HCT116 (cell line): Measurements from ENCODE around the gene FAIM2. TPM values are rescaled to one million over a fixed set of nuclear protein-coding genes. Genes with fewer than 3 reads are reported as not detected.

Experiments used
- ATAC-seq: fragments of 200-7000 bp; cut with Tn5 transposase; 2 replicates; pipeline ENCODE4 v1.9.1; 2020; ENCODE audit warnings: mild to moderate bottlenecking, moderate library complexity
- BruUV-seq: library from RNA; stranded (reverse); fragments of 400-500 nt; replicated peaks from 2 replicates; lab custom pipeline; 2021; lab: Mats Ljungman, UMichigan
- CTCF ChIA-PET: fragments of 300-600 bp; sonication (Branson Sonifier 250); formaldehyde crosslinking; loops from one replicate; lab custom pipeline; 2021; ENCODE audit warnings: antibody characterized with exemption; lab: Charles Lee
- POLR2A ChIA-PET: fragments of 300-600, 350-600 bp; sonication (Branson Sonifier 250); formaldehyde crosslinking; loops from one replicate; lab custom pipeline; 2021; ENCODE audit warnings: antibody characterized with exemption; lab: Charles Lee
- RAD21 ChIA-PET, 2 experiments: fragments of 300-600 bp; sonication (Branson Sonifier 250); formaldehyde crosslinking; loops; one replicate each; lab custom pipeline; 2023; ENCODE audit warnings: low total read pairs in 2 of 2; ENCODE audit not compliant: uncharacterized antibody in 2 of 2, unreplicated experiment in 2 of 2, low non-redundant PET in 1 of 2; lab: Charles Lee
- DNase-seq: peaks from one replicate; pipeline ENCODE4 v3.0.0-alpha.2; 2010; ENCODE audit warnings: low read depth, low spot score
- H2AFZ ChIP-seq: fragments of 200-600 bp; shearing (Covaris generic), sonication (generic); 2 replicates; pipeline ENCODE4 v1.6.1; 2017; ENCODE audit warnings: low read depth, mixed run types, mixed read lengths, antibody characterized with exemption, low read length; ENCODE audit not compliant: poor library complexity, severe bottlenecking
- H3K27ac ChIP-seq: 2 replicates; pipeline ENCODE4 v1.5.1; 2012; ENCODE audit warnings: low read depth, low read length
- H3K27me3 ChIP-seq: fragments of 200-600 bp; sonication (generic); 2 replicates; pipeline ENCODE4 v1.6.1; 2016; ENCODE audit warnings: mixed run types, low read length, mixed read lengths; ENCODE audit not compliant: insufficient read depth
- H3K36me3 ChIP-seq, 2 experiments: fragments of 200-500 bp in 1 of 2; fragments of 200-600 bp in 1 of 2; sonication (Bioruptor generic) in 1 of 2; sonication (generic) in 1 of 2; 2 replicates each; pipeline versions ENCODE4 v1.5.1 to v1.6.1; 2014 to 2016; ENCODE audit warnings: low read length in 2 of 2, inconsistent platforms in 1 of 2, mixed read lengths in 1 of 2, mixed run types in 1 of 2; ENCODE audit not compliant: insufficient read depth in 2 of 2, control insufficient read depth in 1 of 2
- H3K4me1 ChIP-seq, 2 experiments: fragments of 200-600 bp in 1 of 2; sonication (generic) in 1 of 2; 2 replicates each; pipeline versions ENCODE4 v1.5.1 to v1.6.1; 2012 to 2017; ENCODE audit warnings: low read length in 2 of 2, inconsistent platforms in 1 of 2, mild to moderate bottlenecking in 1 of 2, mixed read lengths in 1 of 2, mixed run types in 1 of 2, moderate library complexity in 1 of 2; ENCODE audit not compliant: insufficient read depth in 2 of 2, control insufficient read depth in 1 of 2
- H3K4me2 ChIP-seq: fragments of 200-600 bp; sonication (generic); 2 replicates; pipeline ENCODE4 v1.6.1; 2017; ENCODE audit warnings: mixed run types, low read length, mixed read lengths
- H3K4me3 ChIP-seq, 2 experiments: fragments of 200-600 bp in 1 of 2; sonication (generic) in 1 of 2; replicated peaks in 1 of 2; 2 replicates each; pipeline ENCODE4 v1.5.1; 2011 to 2016; ENCODE audit warnings: low read length in 2 of 2, control low read depth in 1 of 2, low read depth in 1 of 2, mild to moderate bottlenecking in 1 of 2, mixed read lengths in 1 of 2, mixed run types in 1 of 2
- H3K79me2 ChIP-seq: fragments of 200-600 bp; sonication (generic); 2 replicates; pipeline ENCODE4 v1.6.1; 2017; ENCODE audit warnings: mild to moderate bottlenecking, mixed run types, low read length, moderate library complexity, mixed read lengths; ENCODE audit not compliant: insufficient read depth
- H3K9ac ChIP-seq: fragments of 200-600 bp; sonication (generic); 2 replicates; pipeline ENCODE4 v1.6.1; 2016; ENCODE audit warnings: low read length, mixed read lengths
- H3K9me2 ChIP-seq: fragments of 200-600 bp; sonication (generic), shearing (Covaris generic); 2 replicates; pipeline ENCODE4 v1.6.1; 2017; ENCODE audit warnings: mixed run types, mild to moderate bottlenecking, moderate library complexity; ENCODE audit not compliant: insufficient read depth
- H3K9me3 ChIP-seq, 2 experiments: fragments of 200-500 bp in 1 of 2; fragments of 200-600 bp in 1 of 2; sonication (Bioruptor generic) in 1 of 2; sonication (generic) in 1 of 2; 2 replicates each; pipeline ENCODE4 v1.6.1; 2014 to 2017; ENCODE audit warnings: low read length in 2 of 2, mixed read lengths in 2 of 2, inconsistent platforms in 1 of 2, low read depth in 1 of 2, mild to moderate bottlenecking in 1 of 2, mixed run types in 1 of 2, moderate library complexity in 1 of 2; ENCODE audit not compliant: control insufficient read depth in 1 of 2, insufficient read depth in 1 of 2
- H4K20me1 ChIP-seq: fragments of 200-600 bp; sonication (generic), shearing (Covaris generic); 2 replicates; pipeline ENCODE4 v1.6.1; 2017; ENCODE audit warnings: mixed run types, mild to moderate bottlenecking, moderate library complexity; ENCODE audit not compliant: insufficient read depth
- CTCF ChIP-seq, 3 experiments: fragments of 200-600 bp in 1 of 3; sonication (generic) in 1 of 3; IDR thresholded peaks in 2 of 3; conservative IDR thresholded peaks in 1 of 3; 2 replicates each; pipeline ENCODE4 v1.5.1; 2012 to 2017; ENCODE audit warnings: low read depth in 2 of 3, low read length in 2 of 3, antibody characterized with exemption in 1 of 3, borderline replicate concordance in 1 of 3, control low read depth in 1 of 3, mild to moderate bottlenecking in 1 of 3, mixed read lengths in 1 of 3, mixed run types in 1 of 3, moderate library complexity in 1 of 3; ENCODE audit not compliant: insufficient read depth in 1 of 3
- EGR1 ChIP-seq: IDR thresholded peaks from 2 replicates; pipeline ENCODE4 v1.6.1; 2012; ENCODE audit warnings: low read depth
- EZH2 ChIP-seq: fragments of 200-600 bp; sonication (generic); IDR thresholded peaks from 2 replicates; pipeline ENCODE4 v1.6.1; 2017; ENCODE audit warnings: antibody characterized with exemption, mixed run types
- FOSL1 ChIP-seq: IDR thresholded peaks from 2 replicates; pipeline ENCODE4 v1.6.1; 2012; ENCODE audit warnings: low read depth
- JUND ChIP-seq: IDR thresholded peaks from 2 replicates; pipeline ENCODE4 v1.6.1; 2012
- MAX ChIP-seq: IDR thresholded peaks from 2 replicates; pipeline ENCODE4 v1.6.1; 2012
- POLR2A ChIP-seq: IDR thresholded peaks from 2 replicates; pipeline ENCODE4 v1.7.0; 2011; ENCODE audit warnings: borderline replicate concordance; ENCODE audit not compliant: insufficient read depth, insufficient read length; ENCODE audit errors: extremely low read depth
- ZBTB33 ChIP-seq: IDR thresholded peaks from 2 replicates; pipeline ENCODE4 v1.6.1; 2011; ENCODE audit warnings: mild to moderate bottlenecking, low read length, moderate library complexity; ENCODE audit not compliant: insufficient replicate concordance; ENCODE audit errors: extremely low read depth
- ZFX ChIP-seq: fragments of 450-650 bp; IDR thresholded peaks from 2 replicates; pipeline ENCODE4 v1.6.1; 2017
- intact Hi-C: fragments of 100-400 bp; cut with micrococcal nuclease; formaldehyde crosslinking; loops from 2 replicates; pipeline ENCODE4 v1.10.0; 2022
- total RNA-seq: library from RNA; stranded (reverse); gene quantifications from one replicate; pipeline ENCODE4 v1.2.1, GENCODE V29; 2021; ENCODE audit not compliant: unreplicated experiment

FAIM2 gene
- total RNA-seq, 1 experiment from 2014 or later, result not detected

- DNase-seq, result no peak
- no peak overlapping the region for H2AFZ ChIP-seq
- no peaks in the 10 kb centered on the region for H3K36me3 ChIP-seq
- intact Hi-C loops, result no loop called here
- ChIA-PET CTCF (no interaction called here), POLR2A (no interaction called here), RAD21 (no interaction called here)
- no peaks in the 10 kb centered on the region for H3K27me3 ChIP-seq
- no peaks in the 10 kb centered on the region for H3K79me2 ChIP-seq
- H3K4me1 ChIP-seq, result peaks cover 5 to 23% of the 10 kb centered on the region in 2 experiments; a peak in 3 of 4 replicates
- no peak overlapping the region for H3K4me2 ChIP-seq
- no peaks in the 10 kb centered on the region for H3K9me2 ChIP-seq
- H3K4me3 ChIP-seq, result no peak overlapping the region
- H4K20me1 ChIP-seq, result no peaks in the 10 kb centered on the region
- H3K27ac ChIP-seq, result no peak overlapping the region
- TF ChIP-seq EGR1 (no peak), CTCF (IDR thresholded peaks at IDR 0.05 in 2 of 3, conservative IDR thresholded peaks at IDR 0.05 in 1 of 3; ENCODE audit: borderline replicate concordance in 1 of 3, insufficient read depth in 1 of 3, low read depth in 2 of 3, low read length in 2 of 3) (no peak), FOSL1 (no peak), EZH2 (no peak), ZFX (no peak), POLR2A (no peak), MAX (no peak)
- no peak for ATAC-seq
- H3K9ac ChIP-seq, result no peak overlapping the region
- no TSS peak for BruUV-seq
- H3K9me3 ChIP-seq, result no peaks in the 10 kb centered on the region
Measured at GRCh38 chr12:49824895-49825294, 78.8 kb downstream of the FAIM2 start.

GRCh38 chr12:49824416-49824815, 79.3 kb downstream of the FAIM2 start:
- ATAC-seq (no peak), DNase-seq (no peak)
- H3K36me3 ChIP-seq, result no peaks in the 10 kb centered on the region
- TF ChIP-seq MAX, result no peak
- no peak for TF ChIP-seq CTCF (IDR thresholded peaks at IDR 0.05 in 2 of 3, conservative IDR thresholded peaks at IDR 0.05 in 1 of 3; ENCODE audit: borderline replicate concordance in 1 of 3, insufficient read depth in 1 of 3, low read depth in 2 of 3, low read length in 2 of 3)
- no peak for TF ChIP-seq JUND
- no peak for TF ChIP-seq ZBTB33
- H3K9me3 ChIP-seq, result no peaks in the 10 kb centered on the region
- no peak overlapping the region for H3K4me2 ChIP-seq
- no peak overlapping the region for H2AFZ ChIP-seq
- ChIA-PET CTCF (no interaction called here), POLR2A (no interaction called here), RAD21 (no interaction called here)
- BruUV-seq, result no TSS peak
- no peak overlapping the region for H3K9ac ChIP-seq
- H3K4me3 ChIP-seq, result no peak overlapping the region
- no peaks in the 10 kb centered on the region for H3K9me2 ChIP-seq
- no peaks in the 10 kb centered on the region for H3K79me2 ChIP-seq
- peaks cover 5 to 23% of the 10 kb centered on the region in 2 experiments; a peak in 3 of 4 replicates for H3K4me1 ChIP-seq
- intact Hi-C loops, result no loop called here
- H3K27ac ChIP-seq, result no peak overlapping the region
- no peaks in the 10 kb centered on the region for H3K27me3 ChIP-seq
- no peaks in the 10 kb centered on the region for H4K20me1 ChIP-seq
